ENCODE data around the gene PTCRA.
"Not testable (repeated sequence)": the region's sequence is repeated elsewhere in the genome, so short reads cannot be mapped to it uniquely, and the experiment has no call there.

GRCh38 chr6:42902429-42903263 is 13.2 kb upstream of the PTCRA start:
- TF ChIP-seq, protein P1, sequence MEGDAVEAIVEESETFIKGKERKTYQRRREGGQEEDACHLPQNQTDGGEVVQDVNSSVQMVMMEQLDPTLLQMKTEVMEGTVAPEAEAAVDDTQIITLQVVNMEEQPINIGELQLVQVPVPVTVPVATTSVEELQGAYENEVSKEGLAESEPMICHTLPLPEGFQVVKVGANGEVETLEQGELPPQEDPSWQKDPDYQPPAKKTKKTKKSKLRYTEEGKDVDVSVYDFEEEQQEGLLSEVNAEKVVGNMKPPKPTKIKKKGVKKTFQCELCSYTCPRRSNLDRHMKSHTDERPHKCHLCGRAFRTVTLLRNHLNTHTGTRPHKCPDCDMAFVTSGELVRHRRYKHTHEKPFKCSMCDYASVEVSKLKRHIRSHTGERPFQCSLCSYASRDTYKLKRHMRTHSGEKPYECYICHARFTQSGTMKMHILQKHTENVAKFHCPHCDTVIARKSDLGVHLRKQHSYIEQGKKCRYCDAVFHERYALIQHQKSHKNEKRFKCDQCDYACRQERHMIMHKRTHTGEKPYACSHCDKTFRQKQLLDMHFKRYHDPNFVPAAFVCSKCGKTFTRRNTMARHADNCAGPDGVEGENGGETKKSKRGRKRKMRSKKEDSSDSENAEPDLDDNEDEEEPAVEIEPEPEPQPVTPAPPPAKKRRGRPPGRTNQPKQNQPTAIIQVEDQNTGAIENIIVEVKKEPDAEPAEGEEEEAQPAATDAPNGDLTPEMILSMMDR (IDR thresholded peaks at IDR 0.05; ENCODE audit: extremely low read depth in 1 of 2, insufficient read depth in 1 of 2, low read depth in 1 of 2, low read length in 2 of 2) = not testable (repeated sequence)
- not testable (repeated sequence) for TF ChIP-seq POLR2A (IDR thresholded peaks at IDR 0.05; ENCODE audit: low read depth, low read length); FOS (IDR thresholded peaks at IDR 0.05; ENCODE audit: borderline replicate concordance, insufficient read depth, low read length); GATA2 (IDR thresholded peaks at IDR 0.05; ENCODE audit: insufficient read depth, insufficient read length, low read depth, low read length); POLR2AphosphoS5 (IDR thresholded peaks at IDR 0.05; ENCODE audit: insufficient read depth, low read depth, low read length)

All from endothelial cell of umbilical vein (primary cell).